ENCODE measurements around the gene DNAH11.

The DNAH11 gene

DNA sequence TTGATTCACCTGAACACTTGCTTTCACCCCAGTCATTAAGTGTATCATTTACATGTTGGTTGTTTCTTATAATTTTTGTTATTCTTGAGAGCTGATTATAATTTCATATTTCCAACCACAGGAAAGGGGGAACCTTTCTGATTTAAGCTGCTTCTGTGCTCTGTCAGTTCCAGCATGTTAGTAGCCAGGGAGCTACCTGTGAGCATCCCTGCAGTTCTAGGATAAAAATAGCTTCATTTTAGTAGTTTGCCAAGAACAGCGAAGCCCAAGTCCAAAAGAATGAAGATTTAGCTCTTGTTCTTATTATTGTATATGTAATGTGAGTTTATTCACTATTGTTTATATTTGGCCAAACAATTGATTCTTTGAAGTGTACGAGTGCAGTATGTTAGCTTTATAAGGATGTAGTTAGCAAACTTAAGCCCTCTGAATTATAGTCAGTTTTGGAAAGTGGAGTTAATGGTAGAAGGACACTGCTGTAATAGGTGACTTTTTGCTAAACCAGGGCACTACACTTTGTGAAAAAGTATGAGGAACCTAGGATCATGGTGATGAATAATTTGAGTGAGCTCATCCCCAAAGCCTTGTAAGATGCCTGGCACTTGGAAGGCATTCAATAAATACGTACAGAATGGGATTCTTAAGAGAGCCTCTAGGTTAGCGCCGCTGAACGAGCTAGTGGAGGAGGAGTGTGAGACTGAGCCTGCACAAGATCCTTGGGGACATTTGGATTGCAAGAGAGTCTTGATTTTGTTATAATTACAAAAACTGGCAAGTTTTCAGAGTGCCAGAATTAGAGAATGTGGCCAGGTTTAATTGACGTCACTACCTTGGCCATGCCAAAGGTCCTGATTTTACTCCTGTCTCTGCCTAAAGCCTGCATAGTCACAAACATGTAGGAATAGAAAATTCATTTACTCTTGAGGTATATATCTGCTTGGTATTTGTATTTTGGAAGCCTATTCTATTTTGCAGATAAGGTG lies 29.8 kb downstream of the DNAH11 start:
- Mint-ChIP-seq H3K27me3 (peaks cover 0 to 5% of the 10 kb centered on the region in 2 donors), H3K36me3 (no peaks in the 10 kb centered on the region), H3K9me3 (no peaks in the 10 kb centered on the region), H3K4me3 (no peak overlapping the region), H3K27ac (no peak overlapping the region), H3K4me1 (no peaks in the 10 kb centered on the region)
- DNase-seq (no peak), ATAC-seq (replicated peaks) (no peak)

DNA sequence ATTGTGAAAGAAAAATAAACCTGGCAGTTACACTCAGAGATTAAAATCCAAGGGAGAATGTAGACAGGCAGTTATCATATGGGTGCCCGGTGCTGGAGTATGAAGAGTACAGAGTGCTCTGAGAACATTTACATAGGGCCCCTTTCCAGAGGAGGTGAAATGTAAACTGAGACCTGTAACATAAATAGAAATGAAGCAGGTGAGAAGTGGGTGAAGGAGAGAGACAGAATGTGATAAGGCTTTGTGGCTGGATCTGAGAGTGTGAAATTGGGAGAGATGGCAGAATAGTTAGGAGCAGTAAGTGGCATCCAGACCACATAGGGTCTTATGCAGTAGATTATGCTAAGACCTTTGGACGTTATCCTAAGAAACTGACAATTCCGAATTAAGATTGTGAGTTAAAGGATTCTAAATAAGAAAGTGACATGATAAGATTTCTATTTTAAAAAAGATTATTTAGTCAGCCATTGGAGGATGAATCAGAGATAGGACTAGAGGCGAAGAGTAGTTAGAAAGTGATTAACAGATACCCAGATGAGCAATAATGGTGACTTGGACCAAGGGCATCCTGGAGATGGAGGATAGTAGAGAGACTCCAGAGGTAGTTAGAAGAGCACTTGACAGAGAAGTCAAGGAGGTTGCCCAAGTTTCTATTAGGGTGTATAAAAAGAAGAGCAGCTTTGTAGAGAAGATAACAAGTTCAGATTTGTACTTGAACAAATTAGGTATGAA lies 36.7 kb downstream of the DNAH11 start:
- Mint-ChIP-seq H3K9me3 (peaks cover 10% of the 10 kb centered on the region in 2 donors), H3K36me3 (peaks cover 0 to 3% of the 10 kb centered on the region in 2 donors), H3K4me1 (peaks cover 0 to 7% of the 10 kb centered on the region in 2 donors), H3K27me3 (peaks cover 0 to 7% of the 10 kb centered on the region in 2 donors), H3K4me3 (no peak overlapping the region), H3K27ac (no peak overlapping the region)
- no peak for DNase-seq
- no peak for ATAC-seq (replicated peaks)

DNA sequence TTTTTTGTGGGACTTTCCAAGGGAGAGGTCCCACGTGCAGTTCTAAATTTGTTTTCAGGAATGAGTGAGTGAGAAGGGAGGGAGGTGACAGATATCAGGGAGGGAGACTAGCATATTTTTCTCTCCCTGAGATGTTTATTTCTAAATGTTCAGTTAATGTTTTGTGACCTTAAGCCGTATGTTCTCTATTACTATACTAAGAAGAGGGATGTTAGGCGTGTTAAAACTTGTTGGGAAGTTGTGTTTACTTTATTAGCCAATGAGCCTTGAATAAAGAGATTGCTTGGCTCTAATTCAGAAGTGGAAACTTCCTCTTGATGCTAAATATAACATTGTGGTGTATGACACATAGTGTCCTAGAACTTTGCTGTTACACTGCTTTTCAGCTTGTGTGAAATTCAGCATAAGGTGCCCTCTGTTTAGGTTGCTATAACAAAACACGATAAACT lies 37.3 kb downstream of the DNAH11 start:
- Mint-ChIP-seq H3K36me3 (peaks cover 0 to 3% of the 10 kb centered on the region in 2 donors), H3K27me3 (peaks cover 0 to 7% of the 10 kb centered on the region in 2 donors), H3K9me3 (peaks cover 10% of the 10 kb centered on the region in 2 donors), H3K27ac (no peak overlapping the region), H3K4me1 (peaks cover 0 to 7% of the 10 kb centered on the region in 2 donors), H3K4me3 (no peak overlapping the region)
- ATAC-seq (replicated peaks): peak in 1 of 2 donors; percentile 29
- no peak for DNase-seq

DNA sequence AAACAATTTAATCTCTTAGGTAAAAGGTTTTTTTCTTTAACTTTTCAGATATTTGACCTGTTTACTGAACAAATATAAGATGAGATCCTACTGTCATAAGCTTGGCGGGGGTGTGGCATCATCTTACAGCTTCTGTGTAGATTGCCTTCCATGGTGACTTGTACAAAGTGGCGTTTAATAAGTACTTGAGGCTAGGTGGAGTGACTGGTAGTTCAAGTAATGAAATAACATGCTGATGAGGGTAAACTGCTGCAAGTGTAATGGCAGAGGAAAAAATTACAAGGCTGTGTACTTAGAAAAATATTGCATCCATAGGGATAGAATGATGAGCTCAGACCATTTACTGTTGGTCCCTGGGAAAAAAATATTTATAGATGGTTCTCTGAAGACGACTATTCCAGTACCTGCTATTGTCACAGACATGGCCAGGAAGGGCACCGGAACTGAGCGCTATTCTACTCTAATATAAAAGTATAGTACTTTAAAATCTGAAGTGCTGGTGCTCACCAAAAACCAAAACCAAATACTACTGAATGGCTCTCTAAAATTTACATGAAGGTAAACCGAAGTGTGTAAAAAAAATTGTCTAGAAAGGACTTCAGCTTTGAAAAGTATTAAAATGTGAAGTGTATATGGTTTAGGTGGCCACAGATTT lies 42.4 kb downstream of the DNAH11 start:
- ATAC-seq (replicated peaks) (no peak), DNase-seq (no peak)
- peaks cover 0 to under 1% of the 10 kb centered on the region in 2 donors for H3K4me1 Mint-ChIP-seq
- H3K9me3 Mint-ChIP-seq: peaks cover 10% of the 10 kb centered on the region in 2 donors
- H3K27me3 Mint-ChIP-seq: peaks cover 0 to 7% of the 10 kb centered on the region in 2 donors
- H3K27ac Mint-ChIP-seq: no peak overlapping the region
- H3K4me3 Mint-ChIP-seq: no peak overlapping the region
- H3K36me3 Mint-ChIP-seq: peaks cover 0 to 3% of the 10 kb centered on the region in 2 donors

DNA sequence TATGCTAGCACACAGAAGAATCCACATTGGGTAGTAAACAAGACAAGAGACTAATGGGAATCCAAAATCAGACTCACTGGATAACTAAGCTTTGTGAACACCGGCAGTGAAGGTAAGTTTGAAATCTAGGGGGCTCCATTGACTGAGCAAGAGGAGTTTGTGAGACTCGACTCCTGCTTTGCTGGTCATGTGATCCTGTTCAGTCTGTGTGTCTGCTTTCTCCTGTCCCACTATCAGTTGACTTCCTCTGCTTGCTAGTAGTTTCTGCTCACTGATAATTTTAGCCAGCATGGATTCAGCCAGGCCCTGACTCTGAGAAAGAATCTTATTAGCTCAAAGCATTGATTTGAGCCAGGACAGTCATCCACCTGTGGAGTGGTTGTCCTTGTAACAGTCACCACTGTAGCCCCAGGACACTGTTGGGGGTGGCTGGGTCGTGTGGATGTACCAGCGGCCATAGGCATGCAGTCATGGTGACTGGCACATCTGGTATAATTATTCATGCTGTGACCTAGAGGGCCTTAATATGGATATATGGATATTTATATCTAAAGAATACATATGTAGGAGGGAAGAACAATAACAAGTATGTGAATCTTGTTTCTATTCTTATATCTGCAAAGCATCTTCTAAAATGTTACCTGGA lies 44.4 kb downstream of the DNAH11 start:
- no peak overlapping the region for H3K27ac Mint-ChIP-seq
- peaks cover 0 to 7% of the 10 kb centered on the region in 2 donors for H3K27me3 Mint-ChIP-seq
- H3K4me3 Mint-ChIP-seq: no peak overlapping the region
- H3K36me3 Mint-ChIP-seq: peaks cover 0 to 3% of the 10 kb centered on the region in 2 donors
- peaks cover 10% of the 10 kb centered on the region in 2 donors for H3K9me3 Mint-ChIP-seq
- DNase-seq: no peak
- H3K4me1 Mint-ChIP-seq: no peaks in the 10 kb centered on the region
- no peak for ATAC-seq (replicated peaks)

DNA sequence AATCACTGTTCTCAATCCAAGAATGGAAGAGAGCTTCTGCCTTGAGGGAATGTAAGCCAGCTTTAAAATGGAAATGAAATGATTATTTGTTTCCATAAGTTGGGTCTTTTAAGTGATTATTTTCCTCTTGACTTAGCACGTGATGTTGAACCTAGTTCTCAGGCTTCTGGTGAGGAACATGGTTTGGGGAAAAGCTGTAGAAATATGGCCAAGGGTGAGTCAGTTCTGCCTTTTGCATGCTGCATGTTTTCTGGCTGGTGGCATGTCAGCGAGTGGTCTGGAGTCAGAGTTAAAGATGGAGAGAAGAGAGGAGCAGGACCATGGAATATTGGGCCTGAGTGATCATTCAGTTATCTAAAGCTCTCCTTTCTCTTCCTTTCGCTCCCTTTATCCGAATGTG lies 54.0 kb downstream of the DNAH11 start:
- Mint-ChIP-seq H3K27ac (no peak overlapping the region), H3K4me3 (no peak overlapping the region), H3K36me3 (no peaks in the 10 kb centered on the region)

DNA sequence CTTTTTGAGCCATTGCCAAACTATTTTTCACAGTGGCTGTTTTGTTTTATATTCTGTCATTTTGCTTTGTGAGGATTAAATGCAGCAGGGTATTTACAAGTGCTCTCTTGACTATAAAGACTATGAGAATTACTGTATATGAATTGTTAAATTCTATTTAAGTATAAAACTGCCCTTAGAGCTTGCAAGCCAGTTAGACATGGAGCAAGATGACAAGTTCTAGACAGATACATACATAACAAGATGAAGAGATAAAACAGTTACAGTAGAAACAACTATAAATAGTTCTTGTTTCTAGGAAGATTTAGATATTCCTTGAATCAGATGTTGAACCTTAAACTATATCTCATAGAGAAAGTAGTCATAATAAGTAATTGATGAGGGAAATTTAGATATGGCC lies 60.6 kb downstream of the DNAH11 start:
- no peak for DNase-seq

More for the DNA sequence above, 54.0 kb downstream of the DNAH11 start:
- Mint-ChIP-seq H3K4me1 (no peaks in the 10 kb centered on the region), H3K9me3 (peaks cover 3 to 4% of the 10 kb centered on the region in 2 donors), H3K27me3 (peaks cover 0 to 3% of the 10 kb centered on the region in 2 donors)
- no peak for ATAC-seq (replicated peaks)
- no peak for DNase-seq

DNA sequence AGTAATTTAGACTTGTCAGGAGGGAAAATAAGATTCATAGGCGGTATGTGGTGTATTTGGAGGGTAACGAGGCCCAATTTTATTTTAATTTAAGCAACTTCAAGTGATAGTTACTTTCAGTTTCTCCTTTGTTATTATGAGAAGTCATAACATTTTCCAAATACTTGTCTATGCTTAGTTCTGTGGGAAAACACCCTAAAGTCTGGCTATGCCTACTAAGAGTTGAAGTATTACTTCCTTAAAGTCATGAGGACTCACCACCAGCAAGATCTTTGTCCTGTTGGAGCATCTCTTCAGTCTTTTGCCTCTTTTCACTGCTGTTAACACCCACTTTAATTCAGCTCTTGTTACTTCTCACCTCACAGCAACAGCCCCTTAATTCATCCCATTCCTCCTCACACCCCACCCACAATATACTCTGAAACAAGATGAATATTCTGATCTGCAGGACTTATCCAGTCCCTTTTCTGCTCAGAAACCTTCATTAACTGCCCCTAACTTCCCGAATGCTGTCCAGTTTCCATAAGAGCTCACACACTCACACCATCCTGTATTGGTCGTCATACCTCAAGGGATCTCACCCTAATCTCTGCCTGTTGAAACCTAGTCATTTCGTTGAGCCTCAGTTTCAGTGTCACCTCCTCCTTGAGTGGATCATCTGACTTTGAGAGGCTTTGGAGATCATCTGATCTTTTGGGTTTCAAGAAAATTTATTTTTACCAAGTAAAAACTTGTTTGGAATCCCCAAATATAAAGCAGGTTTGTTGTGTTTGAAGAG lies 61.3 kb downstream of the DNAH11 start:
- no peak overlapping the region for H3K4me3 Mint-ChIP-seq

More for the DNA sequence above, 60.6 kb downstream of the DNAH11 start:
- Mint-ChIP-seq H3K36me3 (no peaks in the 10 kb centered on the region), H3K27me3 (peaks cover 8 to 10% of the 10 kb centered on the region in 2 donors), H3K27ac (no peak overlapping the region), H3K9me3 (peaks cover 3 to 4% of the 10 kb centered on the region in 2 donors), H3K4me1 (peaks cover 4 to 6% of the 10 kb centered on the region in 2 donors), H3K4me3 (no peak overlapping the region)
- no peak for ATAC-seq (replicated peaks)

DNA sequence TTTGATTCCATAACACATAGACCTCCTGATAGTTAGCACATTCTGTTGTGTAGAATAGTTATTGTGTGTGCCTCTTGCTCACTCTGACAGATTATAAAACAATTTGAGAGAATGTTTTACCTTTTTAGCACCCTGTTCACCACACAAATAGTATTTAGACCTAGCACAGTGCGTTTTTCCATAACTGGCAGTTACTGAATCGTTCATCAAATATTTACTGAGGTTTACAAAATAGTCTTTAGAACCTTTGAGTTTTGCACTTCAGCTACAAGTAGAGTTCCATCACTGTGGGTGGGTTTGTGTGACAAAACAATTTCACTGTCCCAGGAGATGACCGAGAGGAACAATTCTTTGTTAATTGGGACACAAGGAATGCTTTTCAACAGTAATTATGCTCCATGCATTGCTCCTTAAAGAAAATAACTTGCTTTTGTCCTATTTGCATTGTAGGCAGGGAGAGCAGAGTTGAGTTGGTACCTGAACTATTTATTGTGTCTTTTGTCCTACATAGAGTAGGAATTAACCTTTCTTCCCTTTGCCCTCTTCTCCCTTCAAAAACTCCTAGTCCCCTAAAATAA lies 62.3 kb downstream of the DNAH11 start:
- Mint-ChIP-seq H3K36me3 (no peaks in the 10 kb centered on the region), H3K9me3 (no peaks in the 10 kb centered on the region), H3K27me3 (peaks cover 7 to 22% of the 10 kb centered on the region in 2 donors), H3K4me1 (peaks cover 5 to 6% of the 10 kb centered on the region in 2 donors), H3K27ac (no peak overlapping the region), H3K4me3 (no peak overlapping the region)
- ATAC-seq (replicated peaks) (no peak), DNase-seq (no peak)

More for the DNA sequence above, 61.3 kb downstream of the DNAH11 start:
- Mint-ChIP-seq H3K4me1 (peaks cover 5 to 6% of the 10 kb centered on the region in 2 donors), H3K27me3 (peaks cover 7 to 13% of the 10 kb centered on the region in 2 donors), H3K36me3 (no peaks in the 10 kb centered on the region), H3K27ac (no peak overlapping the region), H3K9me3 (no peaks in the 10 kb centered on the region)
- DNase-seq: no peak
- ATAC-seq (replicated peaks): peak; percentile 42 to 72

DNA sequence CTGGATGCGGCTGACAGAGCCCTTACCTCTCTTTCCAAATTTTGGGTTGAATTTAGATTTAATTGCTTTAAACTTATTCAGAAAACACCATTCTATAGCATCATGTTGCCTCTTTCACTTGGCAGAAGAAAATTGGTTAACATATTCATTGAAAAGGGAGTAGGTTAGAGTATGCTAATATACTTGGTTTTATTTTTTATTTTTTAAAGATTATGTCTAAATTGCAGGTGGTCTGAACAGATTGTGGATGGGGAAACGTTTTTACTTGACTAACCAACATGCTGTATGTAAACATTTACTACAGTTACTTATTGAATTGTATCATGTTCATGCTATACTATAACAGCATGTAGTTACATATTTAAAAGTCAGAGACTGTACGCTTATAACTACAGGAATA lies 65.6 kb downstream of the DNAH11 start:
- Mint-ChIP-seq H3K27ac (no peak overlapping the region), H3K4me3 (no peak overlapping the region), H3K9me3 (no peaks in the 10 kb centered on the region), H3K27me3 (peaks cover 12 to 22% of the 10 kb centered on the region in 2 donors), H3K36me3 (no peaks in the 10 kb centered on the region), H3K4me1 (peaks cover 5 to 6% of the 10 kb centered on the region in 2 donors)
- ATAC-seq (replicated peaks) (no peak), DNase-seq (no peak)

DNA sequence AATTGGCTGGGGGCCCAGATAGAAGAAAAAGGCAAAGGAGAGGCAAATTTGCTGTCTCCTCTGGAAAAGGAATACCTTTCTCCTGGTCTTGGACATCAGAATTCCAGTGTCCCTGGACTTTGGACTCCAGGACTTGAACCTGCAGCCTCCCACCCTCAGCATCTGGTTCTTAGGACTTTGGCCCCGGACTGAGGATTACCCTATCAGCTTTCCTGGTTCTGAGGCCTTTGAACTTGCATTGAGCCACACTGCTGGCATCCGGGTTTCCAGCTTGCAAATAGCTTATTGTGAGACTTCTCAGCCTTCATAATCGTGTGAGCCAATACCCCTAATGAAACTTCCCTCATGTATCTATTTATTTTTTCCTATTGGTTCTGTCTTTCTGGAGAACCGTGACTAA lies 68.3 kb downstream of the DNAH11 start:
- Mint-ChIP-seq H3K9me3 (no peaks in the 10 kb centered on the region), H3K27me3 (peaks cover 5 to 22% of the 10 kb centered on the region in 2 donors), H3K27ac (no peak overlapping the region), H3K4me1 (peaks cover 0 to 1% of the 10 kb centered on the region in 2 donors), H3K36me3 (no peaks in the 10 kb centered on the region), H3K4me3 (no peak overlapping the region)
- ATAC-seq (replicated peaks) (no peak), DNase-seq (no peak)

DNA sequence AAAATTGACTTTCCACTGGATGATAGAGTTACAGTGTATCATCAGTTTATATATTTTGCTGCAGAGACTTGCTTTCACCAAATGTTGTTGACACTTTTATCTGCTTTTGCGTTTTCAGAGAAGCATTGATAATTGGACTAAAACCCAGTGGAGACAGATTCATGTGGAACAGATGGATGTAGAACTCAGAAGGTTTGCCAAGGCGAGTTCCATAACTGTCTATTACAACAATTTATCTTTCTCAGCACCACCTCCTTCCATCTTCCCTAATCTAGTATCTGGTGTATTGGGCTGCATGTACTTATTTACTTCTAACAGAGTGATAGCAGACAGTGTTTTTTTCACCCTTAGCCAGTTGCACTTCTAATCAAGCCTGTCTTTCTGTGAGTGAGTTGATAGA lies 73.3 kb downstream of the DNAH11 start:
- Mint-ChIP-seq H3K36me3 (no peaks in the 10 kb centered on the region), H3K27ac (no peak overlapping the region), H3K4me1 (no peaks in the 10 kb centered on the region), H3K4me3 (no peak overlapping the region), H3K9me3 (no peaks in the 10 kb centered on the region), H3K27me3 (peaks cover 11 to 13% of the 10 kb centered on the region in 2 donors)
- DNase-seq (no peak), ATAC-seq (replicated peaks) (no peak)
